Suprapubic skin (tissue), 4 donors: ENCODE results near the gene TMEM258. TPM values are rescaled to one million over a fixed set of nuclear protein-coding genes. Genes with fewer than 3 reads are reported as not detected.

Experiments used
- DNase-seq, 2 donors: peaks; one replicate each; pipeline ENCODE4 v3.0.0-alpha.2; 2019; ENCODE audit warnings: low spot score in 2 of 2
- H3K27ac ChIP-seq: fragments of 200-600 bp; sonication (generic); one replicate; pipeline ENCODE4 v1.5.1; 2019
- H3K27me3 ChIP-seq: fragments of 200-600 bp; sonication (generic); one replicate; pipeline ENCODE4 v1.5.1; 2019
- H3K36me3 ChIP-seq: fragments of 200-600 bp; sonication (generic); one replicate; pipeline ENCODE4 v1.5.1; 2019
- H3K4me1 ChIP-seq: fragments of 200-600 bp; sonication (generic); one replicate; pipeline ENCODE4 v1.5.1; 2019
- H3K4me3 ChIP-seq: fragments of 200-600 bp; sonication (generic); one replicate; pipeline ENCODE4 v1.5.1; 2019; ENCODE audit warnings: mild to moderate bottlenecking
- H3K9me3 ChIP-seq: fragments of 200-600 bp; sonication (generic); one replicate; pipeline ENCODE4 v1.5.1; 2019
- CTCF ChIP-seq, 2 donors: fragments of 200-600 bp in 1 of 2; fragments of 450-650 bp in 1 of 2; sonication (generic) in 1 of 2; IDR thresholded peaks; one replicate each; pipeline ENCODE4 v1.5.1; 2016 to 2019; ENCODE audit warnings: antibody characterized with exemption in 2 of 2, mild to moderate bottlenecking in 1 of 2, moderate library complexity in 1 of 2
- EP300 ChIP-seq: sonication (generic); formaldehyde crosslinking; IDR thresholded peaks from one replicate; pipeline ENCODE4 v1.6.1; 2017; ENCODE audit warnings: antibody characterized with exemption
- POLR2A ChIP-seq, 2 donors: fragments of 450-650 bp; IDR thresholded peaks; one replicate each; pipeline ENCODE4 v1.6.1; 2017; ENCODE audit warnings: antibody characterized with exemption in 2 of 2, mild to moderate bottlenecking in 2 of 2, moderate library complexity in 2 of 2
- POLR2AphosphoS5 ChIP-seq, 3 donors: sonication (generic); formaldehyde crosslinking; IDR thresholded peaks; one replicate each; pipeline ENCODE4 v1.6.1; 2017; ENCODE audit warnings: antibody characterized with exemption in 3 of 3
- WGBS: methylation state at CpG from one replicate; pipeline ENCODE4 v1.1.5; 2018; 5-methylcytosine and 5-hydroxymethylcytosine counted together
- total RNA-seq, 4 donors: library from RNA; depleted of rRNA; stranded (reverse); fragments of >200 nt; gene quantifications; one replicate each; pipeline ENCODE4 v1.1.0, GENCODE V29; 2016

The TMEM258 gene
- total RNA-seq, 4 donors from 2014 or later, result 29.7 to 44.8 (median 35.9) TPM

- no peak overlapping the region for H3K27ac ChIP-seq
- DNase-seq, result no peak
These were observed 12.5 kb downstream of the TMEM258 start for GRCh38 chr11:61779666-61780525.

GRCh38 chr11:61778920-61779650, 13.3 kb downstream of the TMEM258 start:
- Histone ChIP-seq H3K27ac (no peak overlapping the region), H3K9me3 (no peaks in the 10 kb centered on the region), H3K4me3 (no peak overlapping the region), H3K27me3 (no peaks in the 10 kb centered on the region), H3K4me1 (peaks cover 12% of the 10 kb centered on the region), H3K36me3 (peaks cover 8% of the 10 kb centered on the region)
- no peak for TF ChIP-seq CTCF (IDR thresholded peaks at IDR 0.05)
- no peak for TF ChIP-seq EP300
- TF ChIP-seq POLR2A (IDR thresholded peaks at IDR 0.05), result no peak
- no peak for TF ChIP-seq POLR2AphosphoS5 (IDR thresholded peaks at IDR 0.05)
- WGBS, result 80% methylated on average over 5 of the region's 24 CpGs
- DNase-seq, result no peak

More at GRCh38 chr11:61779666-61780525, 12.5 kb downstream of the TMEM258 start:
- Histone ChIP-seq H3K27me3 (no peaks in the 10 kb centered on the region), H3K4me3 (no peak overlapping the region), H3K9me3 (no peaks in the 10 kb centered on the region), H3K4me1 (peaks cover 12% of the 10 kb centered on the region), H3K36me3 (peaks cover 17% of the 10 kb centered on the region)
- WGBS, result 80% methylated on average over 14 of the region's 14 CpGs
- TF ChIP-seq POLR2AphosphoS5 (IDR thresholded peaks at IDR 0.05), result no peak
- no peak for TF ChIP-seq CTCF (IDR thresholded peaks at IDR 0.05)
- no peak for TF ChIP-seq EP300
- no peak for TF ChIP-seq POLR2A (IDR thresholded peaks at IDR 0.05)

- Histone ChIP-seq H3K4me3 (no peak overlapping the region), H3K9me3 (no peaks in the 10 kb centered on the region), H3K27me3 (no peaks in the 10 kb centered on the region), H3K36me3 (peaks cover 4% of the 10 kb centered on the region), H3K27ac (no peak overlapping the region), H3K4me1 (peaks cover 12% of the 10 kb centered on the region)
- 84% methylated on average over 11 of the region's 11 CpGs for WGBS
- no peak for TF ChIP-seq POLR2AphosphoS5 (IDR thresholded peaks at IDR 0.05)
- no peak for TF ChIP-seq POLR2A (IDR thresholded peaks at IDR 0.05)
- TF ChIP-seq EP300, result no peak
- no peak for TF ChIP-seq CTCF (IDR thresholded peaks at IDR 0.05)
- no peak for DNase-seq
These were observed 14.0 kb downstream of the TMEM258 start for GRCh38 chr11:61778357-61778886.

- DNase-seq, result no peak
- Histone ChIP-seq H3K4me1 (peaks cover 12% of the 10 kb centered on the region), H3K4me3 (peak overlapping the region; percentile 41)
These were observed 14.9 kb downstream of the TMEM258 start for GRCh38 chr11:61777234-61778090.

More at GRCh38 chr11:61777234-61778090, 14.9 kb downstream of the TMEM258 start:
- H3K36me3 ChIP-seq, result no peaks in the 10 kb centered on the region
- H3K27me3 ChIP-seq, result no peaks in the 10 kb centered on the region
- no peak overlapping the region for H3K27ac ChIP-seq
- 62% methylated on average over 17 of the region's 67 CpGs for WGBS
- TF ChIP-seq POLR2AphosphoS5 (IDR thresholded peaks at IDR 0.05) (no peak), POLR2A (IDR thresholded peaks at IDR 0.05) (no peak), CTCF (IDR thresholded peaks at IDR 0.05) (no peak), EP300 (no peak)
- H3K9me3 ChIP-seq, result no peaks in the 10 kb centered on the region
